GM23248 (cell line): ENCODE data around the gene ZNF474. TPM values are rescaled to one million over a fixed set of nuclear protein-coding genes. Genes with fewer than 3 reads are reported as not detected.

Experiments
- DNase-seq: peaks from one replicate; pipeline ENCODE4 v3.0.0-alpha.2; 2015
- H2AFZ ChIP-seq: fragments of 200-600 bp; sonication (generic); 2 replicates; pipeline ENCODE4 v1.6.1; 2016; ENCODE audit warnings: antibody characterized with exemption
- H3F3A ChIP-seq: fragments of 200-600 bp; sonication (generic); 2 replicates; pipeline ENCODE4 v1.6.1; 2016; ENCODE audit warnings: mild to moderate bottlenecking, antibody characterized with exemption, mixed run types; ENCODE audit not compliant: insufficient read depth
- H3K27ac ChIP-seq: fragments of 200-600 bp; sonication (generic); 2 replicates; pipeline ENCODE4 v1.5.1; 2016; ENCODE audit warnings: mild to moderate bottlenecking
- H3K27me3 ChIP-seq: fragments of 200-600 bp; sonication (generic); replicated peaks from 2 replicates; pipeline ENCODE4 v1.6.1; 2016; ENCODE audit warnings: mild to moderate bottlenecking; ENCODE audit not compliant: insufficient read depth
- H3K36me3 ChIP-seq: fragments of 200-600 bp; sonication (generic); 2 replicates; pipeline ENCODE4 v1.6.1; 2016; ENCODE audit warnings: low read depth, mild to moderate bottlenecking
- H3K4me1 ChIP-seq: fragments of 200-600 bp; sonication (generic); 2 replicates; pipeline ENCODE4 v1.6.1; 2016; ENCODE audit warnings: mild to moderate bottlenecking; ENCODE audit not compliant: insufficient read depth
- H3K4me2 ChIP-seq: fragments of 200-600 bp; sonication (generic); one replicate; pipeline ENCODE4 v1.6.1; 2016; ENCODE audit warnings: mild to moderate bottlenecking; ENCODE audit not compliant: unreplicated experiment
- H3K4me3 ChIP-seq: fragments of 200-600 bp; sonication (generic); 2 replicates; pipeline ENCODE4 v1.5.1; 2016; ENCODE audit warnings: mild to moderate bottlenecking
- H3K79me2 ChIP-seq: fragments of 200-600 bp; sonication (generic); 2 replicates; pipeline ENCODE4 v1.6.1; 2016; ENCODE audit warnings: mild to moderate bottlenecking; ENCODE audit not compliant: insufficient read depth
- H3K9ac ChIP-seq: fragments of 200-600 bp; sonication (generic); 2 replicates; pipeline ENCODE4 v1.6.1; 2016; ENCODE audit warnings: mild to moderate bottlenecking
- H3K9me2 ChIP-seq: fragments of 200-600 bp; sonication (generic); 2 replicates; pipeline ENCODE4 v1.6.1; 2016; ENCODE audit warnings: mixed run types, mild to moderate bottlenecking, moderate library complexity; ENCODE audit not compliant: insufficient read depth
- H3K9me3 ChIP-seq: fragments of 200-600 bp; sonication (generic); one replicate; pipeline ENCODE4 v1.6.1; 2017; ENCODE audit warnings: low read depth
- H4K20me1 ChIP-seq: fragments of 200-600 bp; sonication (generic); 2 replicates; pipeline ENCODE4 v1.6.0; 2016; ENCODE audit not compliant: insufficient read depth
- EZH2 ChIP-seq: fragments of 200-600 bp; sonication (generic); IDR thresholded peaks from 2 replicates; pipeline ENCODE4 v1.6.1; 2018; ENCODE audit warnings: antibody characterized with exemption, mild to moderate bottlenecking; ENCODE audit not compliant: insufficient read depth, poor library complexity, severe bottlenecking
- EZH2phosphoT487 ChIP-seq: fragments of 200-600 bp; sonication (generic); IDR thresholded peaks from 2 replicates; pipeline ENCODE4 v1.6.1; 2018; ENCODE audit warnings: antibody characterized with exemption, moderate library complexity, mild to moderate bottlenecking, low read depth; ENCODE audit not compliant: insufficient read depth
- whole genome bisulfite sequencing, 2 experiments: methylation state at CpG; one replicate each; pipeline ENCODE4 v1.1.6; 2015 to 2017; ENCODE audit warnings: low lambda C conversion rate in 2 of 2, low coverage in 1 of 2; ENCODE audit errors: missing lambda C conversion rate in 2 of 2; 5-methylcytosine and 5-hydroxymethylcytosine counted together
- in situ Hi-C: fragments of 300-500 bp; cut with MboI; formaldehyde crosslinking; loops from 2 replicates; pipeline ENCODE4 v1.15.0; 2020
- polyA plus RNA-seq: library from polyadenylated mRNA; unstranded; fragments of >200 nt; fragmentation: Nextera tagmentation; extraction: Ambion mirVana; gene quantifications from 2 replicates; pipeline ENCODE4 v1.2.1, GENCODE V29; 2016
- total RNA-seq: library from RNA; depleted of rRNA; stranded (reverse); fragments of >200 nt; shearing (Covaris generic); gene quantifications from 2 replicates; pipeline ENCODE4 v1.2.3, GENCODE V29; 2014

The ZNF474 gene
- total and polyA plus RNA-seq, 2 experiments from 2014 or later: 0.21 to 0.43 TPM

DNA sequence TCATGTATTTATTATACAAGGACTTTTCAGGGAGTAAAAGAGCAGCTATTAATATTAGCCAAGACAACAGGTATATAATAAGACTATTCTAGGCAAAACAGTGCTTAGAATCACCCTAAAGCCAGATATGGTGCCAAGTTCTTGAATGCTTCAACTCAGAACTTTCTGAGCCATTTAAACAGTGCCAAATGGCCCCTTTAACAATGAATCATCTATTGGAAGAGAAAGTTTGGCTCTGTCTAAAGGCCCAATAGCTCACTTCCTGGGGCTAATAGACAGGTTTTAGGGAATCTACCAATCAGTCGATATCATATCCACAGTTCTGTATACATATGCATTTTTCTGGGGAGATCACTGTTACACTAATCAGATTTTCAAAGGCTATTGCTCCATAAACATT, 42.9 kb downstream of the ZNF474 start:
- 17% methylated on average over 1 of the region's 1 CpG for WGBS, 2 experiments
- H3F3A ChIP-seq: peaks cover 37% of the 10 kb centered on the region
- no peak overlapping the region for H3K27ac ChIP-seq
- no peaks in the 10 kb centered on the region for H3K9me3 ChIP-seq
- H3K4me3 ChIP-seq: no peak overlapping the region
- no peaks in the 10 kb centered on the region for H4K20me1 ChIP-seq
- H3K9me2 ChIP-seq: peaks cover 5% of the 10 kb centered on the region; the same call in 1 of the 2 replicates
- DNase-seq: peak; percentile 62
- no peaks in the 10 kb centered on the region for H3K27me3 ChIP-seq
- TF ChIP-seq EZH2 (no peak), EZH2phosphoT487 (no peak)
- no peaks in the 10 kb centered on the region for H3K36me3 ChIP-seq
- H2AFZ ChIP-seq: 0 out of 2 replicates have a peak overlapping the region, but pooled peaks have one; percentile 5
- peaks cover 55% of the 10 kb centered on the region for H3K4me1 ChIP-seq
- H3K4me2 ChIP-seq: no peak overlapping the region
- no peak overlapping the region for H3K9ac ChIP-seq
- in situ Hi-C loops: loop anchor here (25.0 kb wide), 1 partner anchor 210 kb away; the partner anchor contains the start of gene SRFBP1
- H3K79me2 ChIP-seq: no peaks in the 10 kb centered on the region

GRCh38 chr5:122173474-122174415, 44.4 kb downstream of the ZNF474 start:
- Histone ChIP-seq H4K20me1 (no peaks in the 10 kb centered on the region), H3K4me3 (no peak overlapping the region), H3K9me2 (peaks cover 5% of the 10 kb centered on the region; the same call in 1 of the 2 replicates), H3K9me3 (no peaks in the 10 kb centered on the region), H3K4me2 (peak overlapping the region; percentile 4), H3K36me3 (no peaks in the 10 kb centered on the region), H3K4me1 (peaks cover 60% of the 10 kb centered on the region), H3K27ac (0 out of 2 replicates have a peak overlapping the region, but pooled peaks have one; percentile 1), H3K79me2 (no peaks in the 10 kb centered on the region), H3F3A (peaks cover 41% of the 10 kb centered on the region), H3K9ac (no peak overlapping the region), H2AFZ (peak overlapping the region; percentile 80), H3K27me3 (no peaks in the 10 kb centered on the region)
- DNase-seq: no peak
- TF ChIP-seq EZH2phosphoT487: no peak
- TF ChIP-seq EZH2: no peak
- 18 to 27% methylated on average over 5 of the region's 5 CpGs for WGBS, 2 experiments
- in situ Hi-C loops: loop anchor here (25.0 kb wide), 1 partner anchor 211 kb away; the partner anchor contains the start of gene SRFBP1

GRCh38 chr5:122175091-122175490, 45.7 kb downstream of the ZNF474 start:
- Histone ChIP-seq H3K4me3 (no peak overlapping the region), H3K36me3 (no peaks in the 10 kb centered on the region), H3K9ac (no peak overlapping the region), H3K79me2 (no peaks in the 10 kb centered on the region), H4K20me1 (no peaks in the 10 kb centered on the region), H3K9me2 (peaks cover 5% of the 10 kb centered on the region; the same call in 1 of the 2 replicates), H3K4me2 (peak overlapping the region; percentile 37), H3K27ac (no peak overlapping the region), H3K4me1 (peaks cover 62% of the 10 kb centered on the region), H3K9me3 (no peaks in the 10 kb centered on the region), H3F3A (peaks cover 42% of the 10 kb centered on the region), H2AFZ (peak overlapping the region; percentile 30; the same call in 1 of the 2 replicates), H3K27me3 (no peaks in the 10 kb centered on the region)
- in situ Hi-C loops: no loop called here
- DNase-seq: no peak
- 15 to 25% methylated on average over 1 of the region's 1 CpG for WGBS, 2 experiments
- no peak for TF ChIP-seq EZH2phosphoT487
- no peak for TF ChIP-seq EZH2

GRCh38 chr5:122175852-122176251, 46.5 kb downstream of the ZNF474 start:
- H3K36me3 ChIP-seq: no peaks in the 10 kb centered on the region
- no peak overlapping the region for H3K4me3 ChIP-seq
- H3K4me2 ChIP-seq: peak overlapping the region; percentile 37
- H3K9me2 ChIP-seq: no peaks in the 10 kb centered on the region
- H3F3A ChIP-seq: peaks cover 50% of the 10 kb centered on the region
- peak overlapping the region; percentile 30; the same call in 1 of the 2 replicates for H2AFZ ChIP-seq
- H4K20me1 ChIP-seq: no peaks in the 10 kb centered on the region
- in situ Hi-C loops: no loop called here
- H3K9me3 ChIP-seq: no peaks in the 10 kb centered on the region
- no peaks in the 10 kb centered on the region for H3K27me3 ChIP-seq
- peaks cover 63% of the 10 kb centered on the region for H3K4me1 ChIP-seq
- no peaks in the 10 kb centered on the region for H3K79me2 ChIP-seq
- H3K27ac ChIP-seq: peak overlapping the region; percentile 40
- DNase-seq: peak; percentile 42
- 0 out of 2 replicates have a peak overlapping the region, but pooled peaks have one; percentile 3 for H3K9ac ChIP-seq
- no peak for TF ChIP-seq EZH2
- no peak for TF ChIP-seq EZH2phosphoT487
